ENCODE measurements around the gene TMEM179.

GRCh38 chr14:104563191-104563741 is 41.3 kb downstream of the TMEM179 start:
- TF ChIP-seq CTCF (IDR thresholded peaks at IDR 0.05) (no peak), POLR2A (IDR thresholded peaks at IDR 0.05) (no peak), EP300 (IDR thresholded peaks at IDR 0.05) (no peak)

Measured in ovary (tissue), 3 donors.